NOMO-1 treated with DMSO at 0.1 percent for 48 hours (cell line): ENCODE results near the gene STAC.

Source experiments
- DNase-seq: peaks from one replicate; lab custom pipeline; 2025; ENCODE audit not compliant: unreplicated experiment; lab: John Stamatoyannopoulos, UW

Gene STAC

GRCh38 chr3:36512555-36512954 lies 132.3 kb downstream of the STAC start:
- DNase-seq, result no peak

GRCh38 chr3:36514171-36514570 lies 133.9 kb downstream of the STAC start:
- DNase-seq, result no peak

- DNase-seq, result no peak
Measured at GRCh38 chr3:36519682-36520081, 139.4 kb downstream of the STAC start.

GRCh38 chr3:36520241-36521006 lies 140.1 kb downstream of the STAC start:
- no peak for DNase-seq

- DNase-seq, result no peak
Measured at GRCh38 chr3:36521007-36521379, 140.7 kb downstream of the STAC start.

- no peak for DNase-seq
Measured at GRCh38 chr3:36524560-36524959, 144.3 kb downstream of the STAC start.

- DNase-seq, result no peak
Measured at GRCh38 chr3:36525115-36525801, 145.0 kb downstream of the STAC start.

- no peak for DNase-seq
Measured at GRCh38 chr3:36538136-36538749, 157.9 kb downstream of the STAC start.

- peak; percentile 21 for DNase-seq
Measured at GRCh38 chr3:36540888-36541518, 160.7 kb downstream of the STAC start.

- no peak for DNase-seq
Measured at GRCh38 chr3:36542186-36542585, 161.9 kb downstream of the STAC start.

GRCh38 chr3:36543276-36543997 lies 163.1 kb downstream of the STAC start:
- no peak for DNase-seq

GRCh38 chr3:36546226-36546625 lies 165.9 kb downstream of the STAC start:
- no peak for DNase-seq

- no peak for DNase-seq
Measured at GRCh38 chr3:36548712-36549111, 168.4 kb downstream of the STAC start.

- no peak for DNase-seq
Measured at GRCh38 chr3:36557021-36557707, 176.9 kb downstream of the STAC start.

- no peak for DNase-seq
Measured at GRCh38 chr3:36557708-36558421, 177.6 kb downstream of the STAC start.

- no peak for DNase-seq
Measured at GRCh38 chr3:36558961-36559360, 178.7 kb downstream of the STAC start.

GRCh38 chr3:36560685-36561084 lies 180.4 kb downstream of the STAC start:
- no peak for DNase-seq

GRCh38 chr3:36561601-36562000 lies 181.3 kb downstream of the STAC start:
- no peak for DNase-seq

GRCh38 chr3:36562945-36563344 lies 182.6 kb downstream of the STAC start:
- DNase-seq, result no peak

GRCh38 chr3:36575241-36575640 lies 194.9 kb downstream of the STAC start:
- no peak for DNase-seq
